Measurements from ENCODE around the gene TMA7B.

Gene TMA7B

DNA sequence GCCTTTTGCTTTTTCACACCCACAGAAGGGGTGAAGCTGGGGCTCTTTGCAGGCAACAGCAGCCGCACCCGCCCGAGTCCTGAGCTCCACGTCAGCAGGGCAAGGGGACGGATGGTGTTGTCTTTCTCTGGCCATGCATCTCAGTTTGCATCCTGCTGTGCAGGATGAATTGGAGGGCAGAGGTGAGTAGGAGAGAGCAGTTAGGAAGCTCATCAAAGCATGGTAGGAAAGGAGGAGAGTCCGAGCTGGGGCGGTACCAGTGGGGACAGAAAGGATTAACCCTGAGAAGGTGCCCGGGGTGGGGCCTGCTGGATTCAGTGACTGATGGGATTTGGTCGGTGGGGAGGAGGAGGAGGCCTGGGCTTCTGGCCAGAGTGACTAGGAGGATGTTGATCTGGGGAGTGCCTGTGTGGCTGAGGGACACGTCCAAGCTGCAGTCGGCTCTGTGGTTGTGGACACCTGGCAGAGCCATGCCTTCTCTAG, 49.1 kb downstream of the TMA7B start:
- no peak overlapping the region for H3K9ac ChIP-seq (ENCODE audit: low read depth in 1 of 2, low read length in 2 of 2)
- peaks cover 0 to 3% of the 10 kb centered on the region in 2 donors for H3K27me3 ChIP-seq (ENCODE audit: control insufficient read depth in 1 of 2, insufficient read depth in 2 of 2, low read length in 2 of 2)
- H3K27ac ChIP-seq (ENCODE audit: low read depth, low read length): no peak overlapping the region
- no peaks in the 10 kb centered on the region for H3K36me3 ChIP-seq (ENCODE audit: control insufficient read depth in 1 of 2, insufficient read depth in 2 of 2, low read length in 2 of 2)
- H3K9me3 ChIP-seq (ENCODE audit: control insufficient read depth in 1 of 2, low read length in 2 of 2): no peaks in the 10 kb centered on the region
- no peak overlapping the region for H3K4me3 ChIP-seq (ENCODE audit: low read depth in 1 of 2, low read length in 2 of 2)
- peaks cover 18 to 21% of the 10 kb centered on the region in 2 donors for H3K4me1 ChIP-seq (ENCODE audit: control insufficient read depth in 1 of 2, insufficient read depth in 2 of 2, low read length in 2 of 2)

DNA sequence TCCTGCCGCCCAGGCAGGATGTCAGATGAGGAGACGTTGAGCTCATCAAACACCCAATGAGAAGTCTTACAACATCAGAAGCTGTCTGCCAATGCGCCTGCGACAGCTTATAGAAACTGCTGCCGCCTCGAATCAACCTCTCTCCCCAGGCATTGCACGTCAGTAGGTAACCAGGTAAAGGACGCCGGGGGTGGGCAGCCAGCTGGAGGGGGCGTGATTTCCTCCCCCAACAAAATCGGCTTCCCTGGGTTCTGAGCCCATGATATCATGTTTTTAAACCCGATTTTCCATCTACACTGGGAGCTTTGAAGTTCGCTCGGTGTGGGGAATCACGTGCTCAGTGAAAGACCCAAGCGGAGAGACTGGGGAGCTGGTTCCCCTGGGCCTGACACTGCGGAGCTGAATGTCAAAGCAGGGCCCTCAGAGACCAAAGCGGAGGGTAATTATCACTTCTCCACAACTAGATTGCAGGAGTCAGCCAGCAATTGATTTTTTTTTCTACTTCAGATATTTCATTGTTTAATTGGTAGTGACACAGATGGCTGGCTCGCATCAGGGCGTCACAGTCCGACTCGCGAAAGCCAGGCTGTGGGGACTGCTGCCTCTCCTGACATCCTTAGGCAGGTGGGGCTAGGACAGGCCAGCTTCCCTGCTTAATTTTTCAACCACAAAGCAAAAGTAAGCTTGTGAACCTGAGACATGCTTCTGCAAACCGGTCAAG, 49.9 kb downstream of the TMA7B start:
- peaks cover 0 to 3% of the 10 kb centered on the region in 2 donors for H3K27me3 ChIP-seq (ENCODE audit: control insufficient read depth in 1 of 2, insufficient read depth in 2 of 2, low read length in 2 of 2)

DNA sequence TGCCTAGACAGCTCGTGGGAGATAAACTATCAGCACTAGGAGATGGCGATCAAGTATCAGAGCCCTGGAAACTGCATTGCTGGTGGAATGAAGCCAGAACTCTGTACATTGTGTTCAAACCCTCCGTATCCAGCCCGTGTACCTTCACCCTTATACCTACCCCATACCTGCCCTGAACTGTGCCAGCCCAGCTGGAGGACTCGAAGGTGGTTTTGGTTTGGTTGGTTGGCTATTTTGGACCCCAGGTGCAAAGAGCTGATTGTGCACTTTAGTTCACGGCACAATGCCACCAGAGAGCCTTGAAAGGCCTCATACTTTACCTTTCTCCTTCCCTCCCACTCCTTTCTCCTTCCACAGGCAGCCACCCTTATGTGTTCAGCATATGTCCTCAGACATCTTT, 50.5 kb downstream of the TMA7B start:
- H3K4me1 ChIP-seq (ENCODE audit: control insufficient read depth in 1 of 2, insufficient read depth in 2 of 2, low read length in 2 of 2): peaks cover 30 to 32% of the 10 kb centered on the region in 2 donors
- no peaks in the 10 kb centered on the region for H3K9me3 ChIP-seq (ENCODE audit: control insufficient read depth in 1 of 2, low read length in 2 of 2)
- no peak overlapping the region for H3K9ac ChIP-seq (ENCODE audit: low read depth in 1 of 2, low read length in 2 of 2)
- peaks cover 0 to 3% of the 10 kb centered on the region in 2 donors for H3K27me3 ChIP-seq (ENCODE audit: control insufficient read depth in 1 of 2, insufficient read depth in 2 of 2, low read length in 2 of 2)
- no peaks in the 10 kb centered on the region for H3K36me3 ChIP-seq (ENCODE audit: control insufficient read depth in 1 of 2, insufficient read depth in 2 of 2, low read length in 2 of 2)
- no peak overlapping the region for H3K4me3 ChIP-seq (ENCODE audit: low read depth in 1 of 2, low read length in 2 of 2)
- no peak overlapping the region for H3K27ac ChIP-seq (ENCODE audit: low read depth, low read length)

More for the DNA sequence above, 49.9 kb downstream of the TMA7B start:
- H3K9me3 ChIP-seq (ENCODE audit: control insufficient read depth in 1 of 2, low read length in 2 of 2): no peaks in the 10 kb centered on the region
- H3K4me3 ChIP-seq (ENCODE audit: low read depth in 1 of 2, low read length in 2 of 2): no peak overlapping the region
- H3K27ac ChIP-seq (ENCODE audit: low read depth, low read length): no peak overlapping the region
- H3K9ac ChIP-seq (ENCODE audit: low read depth in 1 of 2, low read length in 2 of 2): no peak overlapping the region
- peaks cover 24 to 26% of the 10 kb centered on the region in 2 donors for H3K4me1 ChIP-seq (ENCODE audit: control insufficient read depth in 1 of 2, insufficient read depth in 2 of 2, low read length in 2 of 2)
- no peaks in the 10 kb centered on the region for H3K36me3 ChIP-seq (ENCODE audit: control insufficient read depth in 1 of 2, insufficient read depth in 2 of 2, low read length in 2 of 2)

Measured in duodenal mucosa (tissue), 2 donors.